ENCODE results near the gene PGAP6. TPM values are rescaled to one million over a fixed set of nuclear protein-coding genes. Genes with fewer than 3 reads are reported as not detected.
"Not testable (repeated sequence)": the region's sequence is repeated elsewhere in the genome, so short reads cannot be mapped to it uniquely, and the experiment has no call there.

PGAP6 gene
- total RNA-seq, 2 experiments from 2014 or later: 46.6 to 50.4 TPM

DNA sequence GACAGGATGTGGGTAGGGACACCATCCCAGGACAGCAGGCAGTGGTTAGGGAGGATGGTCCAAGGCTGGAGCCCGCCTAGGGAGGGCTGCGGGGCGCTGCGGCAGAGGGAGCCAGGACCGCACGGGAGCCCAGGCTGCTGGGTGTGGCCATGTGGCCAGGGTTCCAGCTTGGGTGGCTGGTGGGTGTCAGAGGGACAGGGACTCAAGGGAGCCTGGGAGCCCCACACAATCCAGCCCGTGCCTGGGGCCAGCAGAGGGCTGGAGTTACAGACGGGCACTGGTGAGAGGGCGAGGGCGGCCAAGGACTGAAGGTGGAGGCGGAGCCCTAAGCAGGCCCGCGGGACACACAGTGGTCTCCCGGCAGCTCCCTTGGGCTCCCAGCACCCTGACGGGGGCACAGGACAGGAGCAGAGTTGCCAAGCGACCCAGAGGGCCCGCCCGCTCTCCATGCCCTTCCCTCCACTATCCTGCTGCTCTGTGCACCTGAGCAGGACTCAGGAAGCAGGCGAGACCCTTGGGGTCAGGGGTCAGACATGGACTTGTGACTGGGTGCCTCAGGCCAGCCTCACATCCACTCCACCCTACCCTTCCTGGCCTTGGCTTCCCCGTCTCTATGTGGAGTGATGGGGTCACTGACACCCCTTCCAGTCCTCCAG, 18.5 kb downstream of the PGAP6 start:
- H3K4me3 Mint-ChIP-seq: no peak overlapping the region
- no peak overlapping the region for H3K27ac Mint-ChIP-seq
- ATAC-seq: no peak
- peaks cover 4% of the 10 kb centered on the region for H3K4me1 Mint-ChIP-seq
- CTCF ChIA-PET: interaction anchor here (1.2 to 3.0 kb wide), 13 partner anchors 8 to 310 kb away, joined by 3 to 29 read pairs (median 8); partner anchors contain the start of genes AXIN1, POLR3K and SNRNP25
- H3K27me3 Mint-ChIP-seq: peaks cover 5% of the 10 kb centered on the region
- H3K9me3 Mint-ChIP-seq (ENCODE audit: low read depth): no peaks in the 10 kb centered on the region
- H3K36me3 Mint-ChIP-seq: peaks cover 7% of the 10 kb centered on the region
- peak; percentile 41 for DNase-seq

GRCh38 chr16:362702-362999, 19.1 kb downstream of the PGAP6 start:
- H3K9me3 Mint-ChIP-seq (ENCODE audit: low read depth); H3K36me3 Mint-ChIP-seq; H3K4me3 Mint-ChIP-seq; H3K27ac Mint-ChIP-seq; DNase-seq; H3K27me3 Mint-ChIP-seq; ATAC-seq; H3K4me1 Mint-ChIP-seq: not testable (repeated sequence)
- CTCF ChIA-PET: interaction anchor here (0.7 to 3.0 kb wide), 25 partner anchors 9 to 310 kb away, joined by 3 to 29 read pairs (median 5); partner anchors contain the start of genes AXIN1, LUC7L, POLR3K and SNRNP25

- Mint-ChIP-seq H3K9me3 (ENCODE audit: low read depth) (no peaks in the 10 kb centered on the region), H3K27ac (no peak overlapping the region), H3K36me3 (peaks cover 6% of the 10 kb centered on the region), H3K27me3 (peaks cover 5% of the 10 kb centered on the region), H3K4me1 (peaks cover 4% of the 10 kb centered on the region), H3K4me3 (no peak overlapping the region)
- CTCF ChIA-PET: interaction anchor here (0.7 to 3.0 kb wide), 28 partner anchors 9 to 309 kb away, joined by 3 to 29 read pairs (median 5); partner anchors contain the start of genes AXIN1, LUC7L, POLR3K and SNRNP25
- peak; percentile 79 for DNase-seq
- peak; percentile 92 for ATAC-seq
These were observed 19.7 kb downstream of the PGAP6 start for GRCh38 chr16:361872-362701.

DNA sequence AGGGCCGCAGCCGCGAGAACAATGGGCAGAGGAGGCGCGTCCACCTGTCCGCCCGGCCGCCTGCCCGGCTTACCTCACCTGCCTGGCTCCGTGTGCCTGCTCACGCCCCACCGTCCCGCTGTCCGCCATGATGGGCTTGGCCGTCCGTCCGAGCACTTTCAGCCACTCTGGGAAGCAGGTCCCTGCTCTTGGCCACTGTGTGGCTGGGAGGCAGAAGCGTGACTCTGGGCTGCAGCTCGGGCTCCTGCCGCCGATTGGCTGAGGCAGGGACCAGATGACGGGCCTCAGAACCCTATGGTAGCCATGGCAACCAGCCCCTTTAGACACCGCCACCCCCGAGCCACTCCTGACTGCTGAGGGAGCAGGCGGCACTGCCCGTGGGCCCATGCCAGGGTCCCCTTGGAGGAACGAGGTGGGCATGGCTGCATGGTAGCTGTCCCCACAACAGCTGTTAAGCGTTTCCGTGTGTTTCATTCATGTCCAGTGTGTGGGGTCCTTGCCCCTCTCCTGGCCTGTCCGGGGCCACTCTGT, 20.4 kb downstream of the PGAP6 start:
- H3K9me3 Mint-ChIP-seq (ENCODE audit: low read depth): no peaks in the 10 kb centered on the region
- no peak overlapping the region for H3K27ac Mint-ChIP-seq
- no peaks in the 10 kb centered on the region for H3K36me3 Mint-ChIP-seq
- H3K4me3 Mint-ChIP-seq: no peak overlapping the region
- peaks cover 5% of the 10 kb centered on the region for H3K27me3 Mint-ChIP-seq
- ATAC-seq (no peak), DNase-seq (peak; percentile 39)
- CTCF ChIA-PET: interaction anchor here (1.0 to 3.0 kb wide), 19 partner anchors 10 to 296 kb away, joined by 3 to 29 read pairs (median 5); partner anchors contain the start of gene LUC7L
- H3K4me1 Mint-ChIP-seq: peaks cover 4% of the 10 kb centered on the region

GRCh38 chr16:360698-361336, 21.0 kb downstream of the PGAP6 start:
- no peaks in the 10 kb centered on the region for H3K36me3 Mint-ChIP-seq
- H3K27ac Mint-ChIP-seq: no peak overlapping the region
- peaks cover 5% of the 10 kb centered on the region for H3K27me3 Mint-ChIP-seq
- CTCF ChIA-PET: interaction anchor here (1.0 to 3.0 kb wide), 10 partner anchors 10 to 256 kb away, joined by 3 to 29 read pairs (median 6); no protein-coding TSS in a partner anchor
- no peak overlapping the region for H3K4me3 Mint-ChIP-seq
- DNase-seq (no peak), ATAC-seq (no peak)
- H3K9me3 Mint-ChIP-seq (ENCODE audit: low read depth): no peaks in the 10 kb centered on the region
- H3K4me1 Mint-ChIP-seq: peaks cover 4% of the 10 kb centered on the region

GRCh38 chr16:359871-360697, 21.7 kb downstream of the PGAP6 start:
- peaks cover 9% of the 10 kb centered on the region for H3K4me1 Mint-ChIP-seq
- DNase-seq (peak; percentile 40), ATAC-seq (no peak)
- no peaks in the 10 kb centered on the region for H3K36me3 Mint-ChIP-seq
- no peak overlapping the region for H3K27ac Mint-ChIP-seq
- no peaks in the 10 kb centered on the region for H3K9me3 Mint-ChIP-seq (ENCODE audit: low read depth)
- no peak overlapping the region for H3K4me3 Mint-ChIP-seq
- CTCF ChIA-PET: interaction anchor here (1.3 to 2.6 kb wide), 2 partner anchors 241 to 253 kb away, joined by 4 to 10 read pairs; no protein-coding TSS in a partner anchor
- H3K27me3 Mint-ChIP-seq: peaks cover 5% of the 10 kb centered on the region

DNA sequence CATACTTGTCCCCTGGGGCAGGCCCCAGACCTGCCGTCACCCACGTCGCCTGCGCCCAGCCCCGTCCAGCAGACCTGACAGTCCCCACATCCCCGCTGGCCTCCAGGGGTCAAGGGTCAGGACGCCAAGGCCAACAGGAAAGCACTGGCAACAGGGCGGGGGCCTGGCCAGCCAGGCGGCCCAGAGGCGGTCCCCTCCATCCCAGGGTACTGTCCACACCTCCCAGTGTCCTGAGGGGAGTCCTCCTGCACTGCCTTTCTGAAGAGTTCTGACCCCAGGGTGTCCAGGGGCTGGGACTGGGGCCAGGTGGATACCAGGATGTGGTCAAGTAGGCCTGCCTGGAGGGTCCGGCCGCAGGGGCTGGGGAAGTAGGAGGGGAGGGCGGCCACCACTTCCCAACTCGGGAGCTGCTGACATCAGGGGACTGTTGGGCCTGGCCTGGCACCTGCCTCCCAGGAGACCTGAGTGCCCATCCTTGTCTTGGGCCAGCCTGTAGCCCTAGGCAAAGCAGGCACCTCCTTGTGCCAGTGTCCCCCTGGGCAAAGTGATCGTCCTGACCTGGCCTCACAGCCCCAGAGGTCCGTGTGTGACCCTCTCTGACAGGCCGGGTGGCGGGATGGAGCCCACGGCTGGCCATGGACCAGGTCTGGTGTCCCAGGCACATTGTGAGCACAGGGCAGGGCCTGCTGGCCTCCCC, 22.6 kb downstream of the PGAP6 start:
- H3K27ac Mint-ChIP-seq: no peak overlapping the region
- ATAC-seq: no peak
- CTCF ChIA-PET: interaction anchor here (1.3 kb wide), 1 partner anchor 252 kb away, joined by 4 read pairs; no protein-coding TSS in a partner anchor
- peaks cover 14% of the 10 kb centered on the region for H3K4me1 Mint-ChIP-seq
- H3K4me3 Mint-ChIP-seq: no peak overlapping the region
- no peaks in the 10 kb centered on the region for H3K36me3 Mint-ChIP-seq
- no peaks in the 10 kb centered on the region for H3K9me3 Mint-ChIP-seq (ENCODE audit: low read depth)
- peak; percentile 38 for DNase-seq
- peaks cover 5% of the 10 kb centered on the region for H3K27me3 Mint-ChIP-seq

DNA sequence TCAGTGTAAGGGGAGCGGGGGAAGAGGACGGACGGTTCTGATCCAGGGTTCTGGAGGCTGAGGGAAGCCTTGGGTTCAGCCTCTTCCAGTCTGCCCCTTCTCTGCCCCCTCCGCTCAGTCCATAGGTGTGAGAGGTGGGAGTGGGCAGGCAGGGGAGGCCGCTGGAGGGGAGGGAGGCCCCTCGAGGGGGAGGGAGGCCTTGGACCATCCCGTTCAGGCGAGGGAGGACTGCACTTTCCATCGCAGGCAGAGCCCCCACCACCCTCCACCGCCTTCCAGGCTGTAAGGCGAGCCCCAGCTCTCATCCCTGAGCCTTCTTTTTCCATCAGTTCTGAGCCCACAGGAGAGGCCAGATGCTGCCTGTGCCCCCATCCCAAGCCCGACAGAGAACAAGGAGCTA, 25.0 kb downstream of the PGAP6 start:
- H3K27ac Mint-ChIP-seq: no peak overlapping the region
- no peaks in the 10 kb centered on the region for H3K36me3 Mint-ChIP-seq
- no peaks in the 10 kb centered on the region for H3K27me3 Mint-ChIP-seq
- DNase-seq (no peak), ATAC-seq (no peak)
- H3K4me3 Mint-ChIP-seq: no peak overlapping the region
- H3K9me3 Mint-ChIP-seq (ENCODE audit: low read depth): no peaks in the 10 kb centered on the region
- CTCF ChIA-PET: no interaction called here
- peaks cover 17% of the 10 kb centered on the region for H3K4me1 Mint-ChIP-seq

- ATAC-seq: no peak
- DNase-seq: peak; percentile 59
- Mint-ChIP-seq H3K27me3 (no peaks in the 10 kb centered on the region), H3K9me3 (ENCODE audit: low read depth) (no peaks in the 10 kb centered on the region), H3K27ac (peak overlapping the region; percentile 75), H3K4me1 (peaks cover 26% of the 10 kb centered on the region), H3K36me3 (peaks cover 7% of the 10 kb centered on the region), H3K4me3 (no peak overlapping the region)
- CTCF ChIA-PET: interaction anchor here (0.9 to 1.5 kb wide), 5 partner anchors 10 to 289 kb away, joined by 3 to 5 read pairs (median 4); partner anchors contain the start of gene HBQ1
These were observed 26.8 kb downstream of the PGAP6 start for GRCh38 chr16:354971-355461.

GRCh38 chr16:354291-354881, 27.4 kb downstream of the PGAP6 start:
- Mint-ChIP-seq H3K36me3 (peaks cover 7% of the 10 kb centered on the region), H3K4me3 (peak overlapping the region; percentile 10), H3K27ac (peak overlapping the region; percentile 59), H3K27me3 (no peaks in the 10 kb centered on the region), H3K9me3 (ENCODE audit: low read depth) (no peaks in the 10 kb centered on the region), H3K4me1 (peaks cover 32% of the 10 kb centered on the region)
- DNase-seq (no peak), ATAC-seq (no peak)
- CTCF ChIA-PET: interaction anchor here (0.9 to 1.3 kb wide), 3 partner anchors 11 to 289 kb away, joined by 3 to 5 read pairs (median 4); partner anchors contain the start of gene HBQ1

- Mint-ChIP-seq H3K4me1 (peaks cover 36% of the 10 kb centered on the region), H3K9me3 (ENCODE audit: low read depth) (no peaks in the 10 kb centered on the region), H3K27me3 (no peaks in the 10 kb centered on the region), H3K36me3 (peaks cover 7% of the 10 kb centered on the region), H3K4me3 (peak overlapping the region; percentile 10), H3K27ac (peak overlapping the region; percentile 59)
- no peak for DNase-seq
- CTCF ChIA-PET: interaction anchor here (1.3 to 2.6 kb wide), 4 partner anchors 9 to 247 kb away, joined by 3 to 5 read pairs (median 5); no protein-coding TSS in a partner anchor
- no peak for ATAC-seq
These were observed 28.1 kb downstream of the PGAP6 start for GRCh38 chr16:353404-354290.
